BLaER1 treated with 17β-estradiol and CSF1 and Interleukin-3, amounts not matched to agents 10 nM and 100 nM (cell line): Measurements from ENCODE around the gene AMIGO3.
"Not testable (repeated sequence)": the region's sequence is repeated elsewhere in the genome, so short reads cannot be mapped to it uniquely, and the experiment has no call there.

ENCODE experiments used
- H3K27ac ChIP-seq, 11 experiments: shearing (Covaris generic); formaldehyde crosslinking; 2 replicates each; pipeline ENCODE4 v1.8.1; 2022
- H3K27me3 ChIP-seq, 11 experiments: shearing (Covaris generic); formaldehyde crosslinking; 2 replicates each; pipeline ENCODE4 v1.8.1; 2022
- H3K36me3 ChIP-seq, 11 experiments: shearing (Covaris generic); formaldehyde crosslinking; 2 replicates each; pipeline ENCODE4 v1.8.1; 2022
- H3K4me1 ChIP-seq, 10 experiments: shearing (Covaris generic); formaldehyde crosslinking; 2 replicates each; pipeline ENCODE4 v1.8.1; 2022
- H3K4me2 ChIP-seq, 11 experiments: shearing (Covaris generic); formaldehyde crosslinking; 2 replicates each; pipeline ENCODE4 v1.8.1; 2022
- H3K4me3 ChIP-seq, 10 experiments: shearing (Covaris generic); formaldehyde crosslinking; 2 replicates each; pipeline ENCODE4 v1.8.1; 2022
- H3K9ac ChIP-seq, 11 experiments: shearing (Covaris generic); formaldehyde crosslinking; 2 replicates each; pipeline ENCODE4 v1.8.1; 2022
- H3K9me3 ChIP-seq, 11 experiments: shearing (Covaris generic); formaldehyde crosslinking; replicated peaks in 1 of 11; 2 replicates each; pipeline ENCODE4 v1.8.1; 2022
- H4K20me1 ChIP-seq, 11 experiments: shearing (Covaris generic); formaldehyde crosslinking; 2 replicates each; pipeline ENCODE4 v1.8.1; 2022
- Cebpa-rat ChIP-seq, 11 experiments: shearing (Covaris generic); IDR thresholded peaks; 2 replicates each; pipeline ENCODE4 v1.8.1; 2022

The AMIGO3 gene

GRCh38 chr3:49750056-49750455, 30.6 kb upstream of the AMIGO3 start:
- H4K20me1 ChIP-seq, result peaks cover 65 to 100% (median 94%) of the 10 kb centered on the region in 11 experiments
- H3K36me3 ChIP-seq, result peaks cover 58 to 80% (median 69%) of the 10 kb centered on the region in 11 experiments
- H3K27me3 ChIP-seq, result no peaks in the 10 kb centered on the region
- H3K4me3 ChIP-seq, result no peak overlapping the region
- no peak for TF ChIP-seq Cebpa-rat (IDR thresholded peaks at IDR 0.05)
- H3K4me1 ChIP-seq, result peaks cover 0 to 8% (median 0%) of the 10 kb centered on the region in 10 experiments; a peak in 2 of 20 replicates
- no peaks in the 10 kb centered on the region for H3K9me3 ChIP-seq
- H3K27ac ChIP-seq, result no peak overlapping the region
- no peak overlapping the region for H3K9ac ChIP-seq
- no peak overlapping the region for H3K4me2 ChIP-seq

- not testable (repeated sequence) for H3K4me2 ChIP-seq, H3K27ac ChIP-seq, H3K4me3 ChIP-seq, H3K9me3 ChIP-seq, H3K9ac ChIP-seq, H3K27me3 ChIP-seq, H3K4me1 ChIP-seq
- Histone ChIP-seq H3K36me3 (peaks cover 69 to 92% (median 80%) of the 10 kb centered on the region in 11 experiments), H4K20me1 (peaks cover 57 to 100% (median 92%) of the 10 kb centered on the region in 11 experiments)
These were observed 29.4 kb upstream of the AMIGO3 start for GRCh38 chr3:49748874-49749273.

- no peak overlapping the region for H3K9ac ChIP-seq
- TF ChIP-seq Cebpa-rat (IDR thresholded peaks at IDR 0.05), result no peak
- H4K20me1 ChIP-seq, result peaks cover 49 to 100% (median 92%) of the 10 kb centered on the region in 11 experiments
- no peak overlapping the region for H3K27ac ChIP-seq
- H3K4me2 ChIP-seq, result no peak overlapping the region
- H3K27me3 ChIP-seq, result no peaks in the 10 kb centered on the region
- H3K4me1 ChIP-seq, result no peaks in the 10 kb centered on the region; a peak in 1 of 20 replicates
- H3K9me3 ChIP-seq, result no peaks in the 10 kb centered on the region
- peaks cover 78 to 98% (median 89%) of the 10 kb centered on the region in 11 experiments for H3K36me3 ChIP-seq
- H3K4me3 ChIP-seq, result no peak overlapping the region
These were observed 28.5 kb upstream of the AMIGO3 start for GRCh38 chr3:49747792-49748480.

- Histone ChIP-seq H3K9ac (no peak overlapping the region), H3K27ac (no peak overlapping the region), H3K27me3 (no peaks in the 10 kb centered on the region), H3K4me2 (no peak overlapping the region), H3K9me3 (no peaks in the 10 kb centered on the region), H3K36me3 (peaks cover 86 to 100% (median 94%) of the 10 kb centered on the region in 11 experiments), H3K4me1 (no peaks in the 10 kb centered on the region; a peak in 1 of 20 replicates), H3K4me3 (no peak overlapping the region), H4K20me1 (peaks cover 40 to 99% (median 85%) of the 10 kb centered on the region in 11 experiments; a peak in 21 of 22 replicates)
- TF ChIP-seq Cebpa-rat (IDR thresholded peaks at IDR 0.05), result no peak
These were observed 26.5 kb upstream of the AMIGO3 start for GRCh38 chr3:49745986-49746385.

- peaks cover 20 to 89% (median 57%) of the 10 kb centered on the region in 11 experiments; a peak in 19 of 22 replicates for H4K20me1 ChIP-seq
- H3K4me3 ChIP-seq, result no peak overlapping the region
- H3K9me3 ChIP-seq, result no peaks in the 10 kb centered on the region
- no peak overlapping the region for H3K4me2 ChIP-seq
- H3K27ac ChIP-seq, result no peak overlapping the region
- H3K4me1 ChIP-seq, result peaks cover 0 to 11% (median 0%) of the 10 kb centered on the region in 10 experiments; a peak in 3 of 20 replicates
- H3K36me3 ChIP-seq, result peaks cover 73 to 100% (median 96%) of the 10 kb centered on the region in 11 experiments
- no peak overlapping the region for H3K9ac ChIP-seq
- H3K27me3 ChIP-seq, result no peaks in the 10 kb centered on the region
- no peak for TF ChIP-seq Cebpa-rat (IDR thresholded peaks at IDR 0.05)
These were observed 20.9 kb upstream of the AMIGO3 start for GRCh38 chr3:49740427-49740826.

- Histone ChIP-seq H3K9ac (no peak overlapping the region), H3K4me3 (no peak overlapping the region), H3K4me2 (no peak overlapping the region), H4K20me1 (peaks cover 10 to 89% (median 61%) of the 10 kb centered on the region in 11 experiments; a peak in 18 of 22 replicates), H3K36me3 (peaks cover 77 to 100% (median 96%) of the 10 kb centered on the region in 11 experiments), H3K27me3 (no peaks in the 10 kb centered on the region), H3K9me3 (no peaks in the 10 kb centered on the region), H3K4me1 (peaks cover 0 to 24% (median 0%) of the 10 kb centered on the region in 10 experiments; a peak in 4 of 20 replicates), H3K27ac (no peak overlapping the region)
- TF ChIP-seq Cebpa-rat (IDR thresholded peaks at IDR 0.05), result no peak
These were observed 18.7 kb upstream of the AMIGO3 start for GRCh38 chr3:49738067-49738713.

GRCh38 chr3:49734752-49735151, 15.3 kb upstream of the AMIGO3 start:
- no peaks in the 10 kb centered on the region for H3K9me3 ChIP-seq
- H3K4me3 ChIP-seq, result no peak overlapping the region
- H3K4me2 ChIP-seq, result no peak overlapping the region
- H3K4me1 ChIP-seq, result peaks cover 0 to 24% (median 0%) of the 10 kb centered on the region in 10 experiments; a peak in 4 of 20 replicates
- H4K20me1 ChIP-seq, result peaks cover 10 to 66% (median 47%) of the 10 kb centered on the region in 11 experiments; a peak in 18 of 22 replicates
- H3K9ac ChIP-seq, result no peak overlapping the region
- H3K27ac ChIP-seq, result no peak overlapping the region
- TF ChIP-seq Cebpa-rat (IDR thresholded peaks at IDR 0.05), result no peak
- peaks cover 90 to 100% (median 96%) of the 10 kb centered on the region in 11 experiments for H3K36me3 ChIP-seq
- H3K27me3 ChIP-seq, result no peaks in the 10 kb centered on the region

GRCh38 chr3:49733551-49733950, 14.1 kb upstream of the AMIGO3 start:
- Histone ChIP-seq H3K4me3 (no peak overlapping the region), H3K36me3 (peaks cover 91 to 100% (median 98%) of the 10 kb centered on the region in 11 experiments), H4K20me1 (peaks cover 7 to 58% (median 43%) of the 10 kb centered on the region in 11 experiments; a peak in 18 of 22 replicates), H3K9ac (no peak overlapping the region), H3K27ac (no peak overlapping the region), H3K4me2 (peak overlapping the region in 1 of 11 experiments; percentile 15; a peak in 1 of 22 replicates), H3K27me3 (no peaks in the 10 kb centered on the region), H3K4me1 (peaks cover 0 to 24% (median 0%) of the 10 kb centered on the region in 10 experiments; a peak in 4 of 20 replicates), H3K9me3 (no peaks in the 10 kb centered on the region)
- TF ChIP-seq Cebpa-rat (IDR thresholded peaks at IDR 0.05), result no peak

GRCh38 chr3:49732597-49732996, 13.1 kb upstream of the AMIGO3 start:
- Histone ChIP-seq H3K27ac (no peak overlapping the region), H3K9ac (no peak overlapping the region), H3K4me1 (peaks cover 0 to 24% (median 2%) of the 10 kb centered on the region in 10 experiments; a peak in 6 of 20 replicates), H3K4me2 (no peak overlapping the region), H3K9me3 (no peaks in the 10 kb centered on the region), H3K36me3 (peaks cover 90 to 100% (median 98%) of the 10 kb centered on the region in 11 experiments), H4K20me1 (peaks cover 4 to 53% (median 36%) of the 10 kb centered on the region in 11 experiments; a peak in 18 of 22 replicates), H3K4me3 (no peak overlapping the region), H3K27me3 (no peaks in the 10 kb centered on the region)
- TF ChIP-seq Cebpa-rat (IDR thresholded peaks at IDR 0.05), result no peak
